ENCODE measurements around the gene BTBD9. TPM values are rescaled to one million over a fixed set of nuclear protein-coding genes. Genes with fewer than 3 reads are reported as not detected.

The BTBD9 gene
- total and polyA plus RNA-seq, 2 experiments from 2014 or later: 13.0 to 17.0 TPM

DNA sequence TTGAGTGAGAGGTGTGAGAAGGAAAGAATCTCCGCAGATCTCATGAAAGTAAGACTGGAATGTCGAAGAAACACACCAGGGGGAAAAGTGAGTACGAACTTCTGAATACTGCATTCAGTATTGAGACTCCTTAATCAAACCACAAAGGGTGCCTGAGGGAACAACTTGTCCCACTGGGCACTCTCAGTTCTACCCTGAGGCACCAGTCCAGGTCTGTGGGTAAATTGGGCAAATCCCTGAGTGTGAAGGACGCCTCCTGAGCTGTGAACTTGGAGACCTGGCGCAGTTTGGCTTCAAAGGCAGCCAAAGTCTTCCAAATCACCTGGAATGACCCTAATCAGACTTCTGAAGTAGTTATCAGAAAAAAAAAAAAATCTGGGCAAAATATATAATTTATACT, 329.7 kb downstream of the BTBD9 start:
- TF ChIP-seq EZH2phosphoT487 (IDR thresholded peaks at IDR 0.05; ENCODE audit: low read depth, severe bottlenecking, unreplicated experiment) (no peak), CTCF (IDR thresholded peaks at IDR 0.05; ENCODE audit: poor library complexity) (no peak), EZH2 (IDR thresholded peaks at IDR 0.05; ENCODE audit: borderline replicate concordance) (no peak)
- no peaks in the 10 kb centered on the region for H3K9me3 ChIP-seq (ENCODE audit: low read depth)
- DNase-seq (ENCODE audit: low spot score): no peak
- no peak overlapping the region for H3K4me3 ChIP-seq
- H3K4me2 ChIP-seq: no peak overlapping the region
- 90% methylated on average over 5 of the region's 5 CpGs for WGBS (ENCODE audit: low lambda C conversion rate, missing lambda C conversion rate)
- H3K27ac ChIP-seq: no peak overlapping the region
- no peaks in the 10 kb centered on the region for H3K36me3 ChIP-seq (replicated peaks; ENCODE audit: insufficient read depth, low read depth)
- no peak overlapping the region for H2AFZ ChIP-seq
- H3K79me2 ChIP-seq: no peaks in the 10 kb centered on the region
- H3K4me1 ChIP-seq (ENCODE audit: insufficient read depth): no peaks in the 10 kb centered on the region
- H3K27me3 ChIP-seq: no peaks in the 10 kb centered on the region
- H4K20me1 ChIP-seq (ENCODE audit: insufficient read depth, poor library complexity, severe bottlenecking): no peaks in the 10 kb centered on the region
- H3K9me2 ChIP-seq (replicated peaks; ENCODE audit: insufficient read depth): no peaks in the 10 kb centered on the region

GRCh38 chr6:38307740-38308139, 332.0 kb downstream of the BTBD9 start:
- TF ChIP-seq EZH2phosphoT487 (IDR thresholded peaks at IDR 0.05; ENCODE audit: low read depth, severe bottlenecking, unreplicated experiment) (no peak), EZH2 (IDR thresholded peaks at IDR 0.05; ENCODE audit: borderline replicate concordance) (no peak), CTCF (IDR thresholded peaks at IDR 0.05; ENCODE audit: poor library complexity) (no peak)
- Histone ChIP-seq H3K4me3 (no peak overlapping the region), H3K4me2 (no peak overlapping the region), H3K36me3 (replicated peaks; ENCODE audit: insufficient read depth, low read depth) (no peaks in the 10 kb centered on the region), H3K27me3 (no peaks in the 10 kb centered on the region), H3K9me3 (ENCODE audit: low read depth) (no peaks in the 10 kb centered on the region), H3K4me1 (ENCODE audit: insufficient read depth) (no peaks in the 10 kb centered on the region), H4K20me1 (ENCODE audit: insufficient read depth, poor library complexity, severe bottlenecking) (no peaks in the 10 kb centered on the region), H3K9me2 (replicated peaks; ENCODE audit: insufficient read depth) (no peaks in the 10 kb centered on the region), H2AFZ (no peak overlapping the region), H3K27ac (peak overlapping the region; percentile 12), H3K79me2 (no peaks in the 10 kb centered on the region)
- DNase-seq (ENCODE audit: low spot score): no peak

DNA sequence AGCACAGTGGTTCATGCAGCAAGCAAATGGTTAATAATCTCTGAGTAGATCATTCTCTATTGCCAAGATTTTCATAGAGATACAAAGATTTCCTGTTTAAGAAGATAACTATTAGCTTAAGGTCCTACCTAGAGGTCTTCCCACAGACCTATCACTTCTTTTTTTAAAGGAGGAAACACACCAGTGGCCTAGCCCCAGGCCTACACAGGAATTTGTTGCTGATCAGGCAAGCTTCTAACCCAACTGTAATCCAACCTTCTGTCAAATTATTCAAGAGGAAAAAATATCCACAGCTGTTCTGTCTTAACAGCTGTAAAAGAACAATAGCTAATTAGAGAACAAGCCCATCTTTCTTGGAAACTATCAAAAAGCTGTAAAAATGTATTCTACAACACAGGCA, 332.8 kb downstream of the BTBD9 start:
- TF ChIP-seq EZH2phosphoT487 (IDR thresholded peaks at IDR 0.05; ENCODE audit: low read depth, severe bottlenecking, unreplicated experiment) (no peak), CTCF (IDR thresholded peaks at IDR 0.05; ENCODE audit: poor library complexity) (no peak), EZH2 (IDR thresholded peaks at IDR 0.05; ENCODE audit: borderline replicate concordance) (no peak)
- H3K9me2 ChIP-seq (replicated peaks; ENCODE audit: insufficient read depth): no peaks in the 10 kb centered on the region
- no peak overlapping the region for H3K4me3 ChIP-seq
- H3K79me2 ChIP-seq: no peaks in the 10 kb centered on the region
- H3K36me3 ChIP-seq (replicated peaks; ENCODE audit: insufficient read depth, low read depth): no peaks in the 10 kb centered on the region
- no peaks in the 10 kb centered on the region for H3K27me3 ChIP-seq
- H3K27ac ChIP-seq: no peak overlapping the region
- no peaks in the 10 kb centered on the region for H3K4me1 ChIP-seq (ENCODE audit: insufficient read depth)
- no peaks in the 10 kb centered on the region for H4K20me1 ChIP-seq (ENCODE audit: insufficient read depth, poor library complexity, severe bottlenecking)
- no peak for DNase-seq (ENCODE audit: low spot score)
- H3K4me2 ChIP-seq: no peak overlapping the region
- no peak overlapping the region for H2AFZ ChIP-seq
- no peaks in the 10 kb centered on the region for H3K9me3 ChIP-seq (ENCODE audit: low read depth)

Data from hepatocyte (in vitro differentiated cells).